Prostate gland (tissue), 2 donors: Measurements from ENCODE around the gene CTIF. TPM values are rescaled to one million over a fixed set of nuclear protein-coding genes. Genes with fewer than 3 reads are reported as not detected.
"Not testable (repeated sequence)": the region's sequence is repeated elsewhere in the genome, so short reads cannot be mapped to it uniquely, and the experiment has no call there.

Experiments
- DNase-seq: peaks from one replicate; pipeline ENCODE4 v3.0.0-alpha.2; 2019; ENCODE audit warnings: low spot score
- H3K27ac ChIP-seq, 2 donors: fragments of 200-600 bp; sonication (generic); 2 replicates each; pipeline ENCODE4 v1.5.1; 2017 to 2019
- H3K27me3 ChIP-seq: fragments of 200-600 bp; sonication (generic); replicated peaks from 2 replicates; pipeline ENCODE4 v1.5.1; 2019; ENCODE audit not compliant: insufficient read depth
- H3K36me3 ChIP-seq, 2 donors: fragments of 200-600 bp; sonication (generic); 1 replicate in 1 of 2; 2 replicates in 1 of 2; pipeline versions ENCODE4 v1.5.1 to v1.8.1; 2017 to 2019
- H3K4me1 ChIP-seq: fragments of 200-600 bp; sonication (generic); replicated peaks from 2 replicates; pipeline ENCODE4 v1.5.1; 2019
- H3K4me3 ChIP-seq, 2 donors: fragments of 200-600 bp; sonication (generic); 2 replicates each; pipeline ENCODE4 v1.5.1; 2017 to 2019
- H3K9me3 ChIP-seq: fragments of 200-600 bp; sonication (generic); 2 replicates; pipeline ENCODE4 v1.5.1; 2017
- CTCF ChIP-seq, 4 experiments: fragments of 200-600 bp in 2 of 4; fragments of 450-650 bp in 2 of 4; sonication (generic) in 2 of 4; IDR thresholded peaks; 1 replicate in 3 of 4; 2 replicates in 1 of 4; pipeline ENCODE4 v1.5.1; 2016 to 2019; ENCODE audit warnings: antibody characterized with exemption in 4 of 4, mild to moderate bottlenecking in 2 of 4, moderate library complexity in 2 of 4
- POLR2A ChIP-seq: fragments of 450-650 bp; IDR thresholded peaks from one replicate; pipeline ENCODE4 v1.6.1; 2016; ENCODE audit warnings: antibody characterized with exemption, mild to moderate bottlenecking
- POLR2AphosphoS5 ChIP-seq: sonication (generic); formaldehyde crosslinking; IDR thresholded peaks from one replicate; pipeline ENCODE4 v1.6.1; 2017; ENCODE audit warnings: antibody characterized with exemption
- WGBS: methylation state at CpG from one replicate; pipeline ENCODE4 v1.1.5; 2018; 5-methylcytosine and 5-hydroxymethylcytosine counted together
- intact Hi-C: fragments of 100-400 bp; cut with DNase I; formaldehyde crosslinking; loops from one replicate; pipeline ENCODE4 v1.14.2; 2022
- total RNA-seq, 2 donors: library from RNA; depleted of rRNA; stranded (reverse); fragments of >200 nt; gene quantifications; one replicate each; pipeline ENCODE4 v1.1.0, GENCODE V29; 2016

Gene CTIF
- total RNA-seq, 2 donors from 2014 or later: 8.1 to 57.9 TPM

GRCh38 chr18:48711651-48712486 is 173.0 kb downstream of the CTIF start:
- peak in 3 of 4 experiments; percentile 18 to 57 (median 50) for TF ChIP-seq CTCF (IDR thresholded peaks at IDR 0.05)
- TF ChIP-seq POLR2AphosphoS5: no peak
- 74% methylated on average over 15 of the region's 15 CpGs for WGBS
- Histone ChIP-seq H3K4me1 (no peaks in the 10 kb centered on the region), H3K9me3 (no peaks in the 10 kb centered on the region), H3K27ac (no peak overlapping the region), H3K27me3 (no peaks in the 10 kb centered on the region), H3K4me3 (no peak overlapping the region), H3K36me3 (no peaks in the 10 kb centered on the region)
- no peak for DNase-seq
- intact Hi-C loops: no loop called here

- intact Hi-C loops: no loop called here
- H3K9me3 ChIP-seq: no peaks in the 10 kb centered on the region
- H3K27ac ChIP-seq: peak overlapping the region in 1 of 2 donors; percentile 8
- H3K4me3 ChIP-seq: no peak overlapping the region
- 49% methylated on average over 14 of the region's 14 CpGs for WGBS
- DNase-seq: no peak
- H3K27me3 ChIP-seq: no peaks in the 10 kb centered on the region
- no peaks in the 10 kb centered on the region for H3K4me1 ChIP-seq
- TF ChIP-seq POLR2AphosphoS5 (no peak), POLR2A (no peak), CTCF (IDR thresholded peaks at IDR 0.05) (no peak)
- no peaks in the 10 kb centered on the region for H3K36me3 ChIP-seq
Measured at GRCh38 chr18:48713309-48713708, 174.5 kb downstream of the CTIF start.

DNA sequence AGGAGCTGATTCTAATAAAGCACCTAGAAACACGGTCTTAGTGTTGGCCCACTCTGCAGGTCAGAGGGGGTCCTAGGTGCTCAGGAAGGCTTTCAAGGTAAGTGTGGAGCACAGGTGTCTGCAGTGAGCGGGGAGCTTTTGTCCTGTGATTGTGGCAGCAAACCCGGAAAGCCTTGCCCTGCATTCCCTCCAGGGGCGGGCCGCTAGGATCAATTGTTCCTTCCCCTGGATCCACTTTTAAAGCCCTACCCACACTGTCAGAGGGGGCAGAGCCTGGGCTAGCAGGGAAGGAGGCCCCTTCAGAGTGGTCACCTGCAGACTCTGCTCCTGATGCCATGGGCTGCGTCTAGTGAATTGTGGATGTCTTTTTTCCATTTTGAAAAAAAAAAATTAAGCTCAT is 176.0 kb downstream of the CTIF start:
- Histone ChIP-seq H3K27me3 (no peaks in the 10 kb centered on the region), H3K36me3 (no peaks in the 10 kb centered on the region), H3K27ac (no peak overlapping the region), H3K4me3 (no peak overlapping the region), H3K9me3 (no peaks in the 10 kb centered on the region), H3K4me1 (no peaks in the 10 kb centered on the region)
- intact Hi-C loops: no loop called here
- 84% methylated on average over 6 of the region's 6 CpGs for WGBS
- DNase-seq: no peak
- no peak for TF ChIP-seq POLR2AphosphoS5
- TF ChIP-seq POLR2A: no peak
- no peak for TF ChIP-seq CTCF (IDR thresholded peaks at IDR 0.05)

DNA sequence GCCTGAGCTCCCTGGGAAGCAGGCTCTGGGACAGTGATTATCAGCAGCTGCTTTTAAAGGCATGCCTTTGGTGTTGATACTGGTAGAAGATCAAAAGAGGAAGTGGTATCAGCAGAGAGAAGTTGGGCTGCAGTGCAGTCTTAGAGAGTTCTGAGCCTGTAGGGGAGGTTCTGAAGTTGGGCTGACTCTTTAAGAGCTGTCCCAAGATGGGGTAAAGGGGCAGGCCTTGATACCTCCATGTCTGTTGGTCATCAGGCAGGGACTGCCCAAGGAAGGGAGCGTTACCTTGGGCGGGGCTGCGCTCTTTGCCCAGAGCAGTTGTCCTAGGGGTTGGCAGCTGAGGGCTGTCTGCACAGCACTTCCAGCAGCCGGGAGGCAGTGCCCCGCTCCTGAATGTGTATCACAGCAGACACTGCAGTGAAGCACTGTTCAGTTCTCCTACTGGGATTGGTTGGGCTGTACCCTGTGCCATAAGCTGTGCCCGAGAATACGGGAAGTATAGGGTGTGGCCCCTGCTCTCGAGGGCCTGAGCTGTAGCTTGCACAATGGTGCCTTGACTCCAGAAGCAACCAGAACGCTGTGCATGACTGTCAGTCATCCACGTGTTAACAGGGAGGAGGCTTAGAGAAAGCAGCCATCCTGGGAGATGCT is 177.0 kb downstream of the CTIF start:
- H3K27me3 ChIP-seq: no peaks in the 10 kb centered on the region
- no peaks in the 10 kb centered on the region for H3K4me1 ChIP-seq
- WGBS: 87% methylated on average over 10 of the region's 10 CpGs
- intact Hi-C loops: no loop called here
- TF ChIP-seq POLR2AphosphoS5: no peak
- no peak for TF ChIP-seq POLR2A
- TF ChIP-seq CTCF (IDR thresholded peaks at IDR 0.05): no peak
- no peak overlapping the region for H3K4me3 ChIP-seq
- no peak overlapping the region for H3K27ac ChIP-seq
- DNase-seq: no peak
- no peaks in the 10 kb centered on the region for H3K9me3 ChIP-seq
- H3K36me3 ChIP-seq: no peaks in the 10 kb centered on the region

- WGBS: 97% methylated on average over 9 of the region's 9 CpGs
- H3K9me3 ChIP-seq, H3K27me3 ChIP-seq, DNase-seq, H3K27ac ChIP-seq, H3K4me1 ChIP-seq, H3K4me3 ChIP-seq, intact Hi-C loops, H3K36me3 ChIP-seq: not testable (repeated sequence)
Measured at GRCh38 chr18:48717227-48717626, 178.4 kb downstream of the CTIF start.
